ENCODE results near the gene TBC1D21.
"Not testable (repeated sequence)": the region's sequence is repeated elsewhere in the genome, so short reads cannot be mapped to it uniquely, and the experiment has no call there.

Gene TBC1D21

GRCh38 chr15:73927003-73927475, 53.7 kb downstream of the TBC1D21 start:
- H3K4me3 ChIP-seq (ENCODE audit: low read depth, low read length) = peak overlapping the region; percentile 43

GRCh38 chr15:73927476-73928240, 54.3 kb downstream of the TBC1D21 start:
- peak overlapping the region; percentile 43 for H3K4me3 ChIP-seq (ENCODE audit: low read depth, low read length)

GRCh38 chr15:73928241-73928579, 54.8 kb downstream of the TBC1D21 start:
- peak overlapping the region; percentile 43 for H3K4me3 ChIP-seq (ENCODE audit: low read depth, low read length)

- no peak overlapping the region for H3K4me3 ChIP-seq (ENCODE audit: low read depth, low read length)
Measured at GRCh38 chr15:73928971-73929627, 55.7 kb downstream of the TBC1D21 start.

GRCh38 chr15:73930371-73930770, 57.0 kb downstream of the TBC1D21 start:
- no peak overlapping the region for H3K4me3 ChIP-seq (ENCODE audit: low read depth, low read length)

- no peak overlapping the region for H3K4me3 ChIP-seq (ENCODE audit: low read depth, low read length)
Measured at GRCh38 chr15:73930790-73931281, 57.5 kb downstream of the TBC1D21 start.

- H3K4me3 ChIP-seq (ENCODE audit: low read depth, low read length) = no peak overlapping the region
Measured at GRCh38 chr15:73931441-73931840, 58.1 kb downstream of the TBC1D21 start.

- H3K4me3 ChIP-seq (ENCODE audit: low read depth, low read length) = no peak overlapping the region
Measured at GRCh38 chr15:73932381-73933191, 59.2 kb downstream of the TBC1D21 start.

GRCh38 chr15:73934281-73934680, 60.9 kb downstream of the TBC1D21 start:
- H3K4me3 ChIP-seq (ENCODE audit: low read depth, low read length) = no peak overlapping the region

- no peak overlapping the region for H3K4me3 ChIP-seq (ENCODE audit: low read depth, low read length)
Measured at GRCh38 chr15:73935547-73935946, 62.2 kb downstream of the TBC1D21 start.

GRCh38 chr15:73936181-73936580, 62.8 kb downstream of the TBC1D21 start:
- no peak overlapping the region for H3K4me3 ChIP-seq (ENCODE audit: low read depth, low read length)

GRCh38 chr15:73936588-73937290, 63.4 kb downstream of the TBC1D21 start:
- H3K4me3 ChIP-seq (ENCODE audit: low read depth, low read length) = no peak overlapping the region

GRCh38 chr15:73937296-73937695, 63.9 kb downstream of the TBC1D21 start:
- H3K4me3 ChIP-seq (ENCODE audit: low read depth, low read length) = no peak overlapping the region

GRCh38 chr15:73937726-73938125, 64.4 kb downstream of the TBC1D21 start:
- no peak overlapping the region for H3K4me3 ChIP-seq (ENCODE audit: low read depth, low read length)

GRCh38 chr15:73938516-73938915, 65.2 kb downstream of the TBC1D21 start:
- H3K4me3 ChIP-seq (ENCODE audit: low read depth, low read length) = not testable (repeated sequence)
